ENCODE data around the gene DNAH5.
"Not testable (repeated sequence)": the region's sequence is repeated elsewhere in the genome, so short reads cannot be mapped to it uniquely, and the experiment has no call there.

DNAH5 gene

DNA sequence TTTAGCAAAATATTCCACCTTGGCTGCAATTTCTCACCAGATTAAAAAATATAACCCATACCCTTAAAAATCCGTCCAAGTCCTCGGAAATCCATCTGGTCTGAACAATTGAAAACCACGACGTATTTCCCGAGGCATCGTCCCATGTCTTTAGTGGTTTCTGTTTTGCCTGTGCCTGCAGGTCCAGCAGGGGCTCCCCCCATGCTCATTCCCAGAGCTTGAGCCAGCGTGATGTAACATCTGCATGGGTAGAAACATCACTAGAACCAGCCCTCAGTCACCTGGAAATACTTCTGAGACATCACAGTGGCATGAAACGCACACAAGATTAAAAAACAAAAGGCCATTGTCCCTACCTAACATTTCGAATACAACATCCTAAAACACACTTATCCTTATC is 114.0 kb downstream of the DNAH5 start:
- no peak for DNase-seq (ENCODE audit: low read depth)

DNA sequence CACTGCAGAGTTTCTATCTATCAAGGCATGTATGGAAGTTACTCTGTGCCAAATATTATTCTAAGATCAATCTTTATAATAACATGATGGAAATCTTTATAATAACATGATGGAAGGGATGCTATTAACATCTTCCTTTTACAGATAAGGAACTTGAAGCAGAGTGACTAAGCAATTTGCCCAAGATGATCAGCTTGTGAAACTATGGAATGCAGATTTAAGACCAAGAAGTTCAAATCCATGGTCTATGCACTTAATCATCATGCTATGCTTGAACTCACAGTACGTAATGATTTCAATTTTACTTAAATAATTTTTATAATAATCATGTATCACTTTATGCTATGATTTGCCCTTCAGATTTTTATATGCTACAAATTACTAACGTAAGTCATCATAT is 123.1 kb downstream of the DNAH5 start:
- no peak for DNase-seq (ENCODE audit: low read depth)

DNA sequence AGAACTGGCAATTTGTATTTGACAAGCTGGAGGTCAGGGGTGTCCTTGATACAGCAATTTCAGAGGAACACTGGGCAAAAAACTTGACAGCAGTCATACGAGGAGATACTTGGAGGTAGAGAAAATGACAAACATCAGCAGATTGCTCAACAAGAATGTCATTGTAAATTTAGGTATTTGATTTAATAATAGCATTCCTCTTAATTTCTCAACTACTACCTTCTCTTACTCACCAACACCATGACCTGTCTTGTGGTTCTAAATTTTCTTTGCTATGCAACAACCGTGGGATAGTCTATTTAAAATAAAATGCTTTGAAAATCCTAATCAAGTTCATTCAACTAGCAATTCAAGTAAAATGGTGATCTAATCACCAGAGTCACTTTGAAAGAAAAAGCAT is 128.4 kb downstream of the DNAH5 start:
- DNase-seq (ENCODE audit: low read depth) = no peak

DNA sequence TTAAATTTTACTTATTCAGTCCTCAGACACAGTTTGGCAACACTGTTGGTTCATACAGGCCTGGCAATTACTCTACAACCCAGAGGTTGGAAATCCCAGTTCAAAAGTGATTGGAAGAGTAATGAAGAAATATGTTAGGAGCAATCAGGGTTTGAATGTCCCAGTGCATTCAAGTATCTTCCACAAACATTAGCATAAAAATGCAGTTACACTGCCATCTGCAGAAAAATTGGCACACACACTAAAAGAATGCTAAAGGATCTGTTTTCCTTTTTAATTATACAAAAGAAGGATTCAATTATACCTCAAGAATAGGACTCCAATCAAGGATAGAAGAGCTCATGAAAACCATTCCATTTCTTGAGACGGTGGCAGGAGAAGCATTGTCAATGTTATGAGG is 130.2 kb downstream of the DNAH5 start:
- DNase-seq (ENCODE audit: low read depth) = no peak

DNA sequence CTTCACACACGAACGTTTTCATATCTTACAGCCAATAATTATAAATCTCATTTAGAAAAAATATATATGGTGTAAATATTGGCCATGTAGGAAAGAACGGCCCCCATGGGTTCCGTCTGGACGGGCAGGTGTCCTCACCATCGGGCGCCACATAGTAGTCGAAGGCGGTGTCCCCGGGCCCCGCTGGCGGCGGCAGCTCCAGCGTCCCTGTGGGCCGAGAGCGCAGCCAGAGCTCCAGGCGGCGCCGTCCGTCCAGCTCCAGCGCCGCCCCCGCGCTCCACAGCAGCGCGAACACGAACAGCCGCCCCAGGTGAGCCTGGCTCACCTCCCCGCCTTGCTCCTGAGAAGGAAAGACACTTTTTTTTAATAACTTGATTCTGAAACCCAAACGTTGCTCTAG is 134.6 kb downstream of the DNAH5 start:
- DNase-seq (ENCODE audit: low read depth) = no peak

DNA sequence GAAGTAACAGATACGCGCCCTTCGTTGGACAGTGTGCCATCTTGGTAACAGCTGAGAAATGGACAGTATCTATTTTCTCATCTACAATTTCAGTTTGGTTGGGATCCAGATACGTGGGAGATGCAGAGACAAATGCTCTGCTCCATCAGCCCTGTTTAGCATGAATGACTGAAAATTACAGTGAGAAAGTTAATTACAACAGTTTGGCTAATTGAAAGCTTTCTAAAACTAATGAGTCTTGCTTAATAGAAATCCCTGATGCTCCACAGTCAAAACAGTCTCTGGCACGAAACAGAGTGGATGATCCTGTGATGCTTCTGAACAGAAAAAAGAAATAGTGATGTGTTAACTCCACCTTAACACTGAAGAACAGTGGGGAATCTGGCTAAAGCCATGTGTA is 140.2 kb downstream of the DNAH5 start:
- DNase-seq (ENCODE audit: low read depth) = no peak

DNA sequence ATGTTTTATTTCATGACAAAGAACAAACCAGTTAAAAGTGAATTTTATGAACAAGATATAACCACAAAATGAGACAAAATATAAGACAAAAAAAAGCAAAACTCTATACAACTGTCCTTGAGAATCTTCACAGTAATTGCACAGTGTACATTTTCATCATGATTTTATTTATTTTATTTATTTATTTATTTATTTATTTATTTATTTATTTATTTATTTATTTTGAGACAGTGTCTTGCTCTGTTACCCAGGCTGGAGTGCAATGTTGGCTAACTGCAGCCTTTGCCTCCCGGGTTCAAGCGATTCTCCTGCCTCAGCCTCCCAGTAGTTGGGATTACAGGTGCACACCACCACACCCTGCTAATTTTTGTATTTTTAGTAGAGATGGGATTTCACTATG is 145.9 kb downstream of the DNAH5 start:
- DNase-seq (ENCODE audit: low read depth) = not testable (repeated sequence)

DNA sequence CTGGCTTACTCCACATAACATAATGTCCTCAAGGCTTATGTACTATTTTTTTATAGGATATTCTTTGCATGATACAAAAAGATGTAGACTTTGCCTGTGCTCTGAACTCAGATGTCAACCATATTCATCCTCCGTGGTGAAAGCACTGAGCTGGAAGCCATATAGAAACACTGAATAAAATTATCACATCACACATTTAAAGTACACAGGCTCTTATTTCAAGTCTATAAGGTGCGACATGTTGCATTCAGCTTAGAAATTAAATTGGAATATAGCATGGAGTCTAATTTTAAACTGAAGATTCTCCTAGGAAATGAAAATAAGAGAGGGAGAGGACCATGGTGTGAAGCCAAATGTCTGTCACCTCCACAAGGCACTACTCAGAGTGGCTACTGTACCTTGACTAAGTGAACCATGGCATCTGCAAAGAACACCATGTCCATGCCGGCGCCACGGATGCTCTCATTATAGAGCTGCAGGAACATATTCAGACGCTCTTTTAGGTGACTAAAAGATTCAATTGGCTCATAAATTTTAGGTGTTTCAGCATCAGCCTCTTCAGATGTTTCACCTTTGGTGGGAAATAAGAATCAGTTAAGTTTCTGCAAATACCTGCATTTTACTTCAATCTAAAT is 158.6 kb downstream of the DNAH5 start:
- DNase-seq (ENCODE audit: low read depth) = no peak

DNA sequence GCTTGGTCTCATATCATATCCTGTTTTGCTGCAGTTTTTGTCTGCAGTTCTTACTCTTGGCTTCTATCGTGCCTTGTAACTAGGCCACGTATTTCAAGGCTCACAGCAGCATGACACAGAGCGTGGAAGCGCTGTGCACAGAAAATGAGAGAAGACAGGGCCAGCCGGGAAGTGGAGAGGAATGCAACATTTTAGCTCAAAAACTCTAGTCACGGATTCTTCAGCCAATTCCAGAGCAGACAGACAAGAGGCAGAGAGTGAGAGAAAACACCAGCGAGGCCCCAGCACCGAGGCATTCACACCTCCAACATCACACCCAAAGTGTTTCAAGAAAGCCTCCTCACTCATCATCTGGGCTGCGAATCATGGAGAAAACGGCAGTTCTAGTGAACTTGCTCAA is 160.8 kb downstream of the DNAH5 start:
- DNase-seq (ENCODE audit: low read depth) = no peak

DNA sequence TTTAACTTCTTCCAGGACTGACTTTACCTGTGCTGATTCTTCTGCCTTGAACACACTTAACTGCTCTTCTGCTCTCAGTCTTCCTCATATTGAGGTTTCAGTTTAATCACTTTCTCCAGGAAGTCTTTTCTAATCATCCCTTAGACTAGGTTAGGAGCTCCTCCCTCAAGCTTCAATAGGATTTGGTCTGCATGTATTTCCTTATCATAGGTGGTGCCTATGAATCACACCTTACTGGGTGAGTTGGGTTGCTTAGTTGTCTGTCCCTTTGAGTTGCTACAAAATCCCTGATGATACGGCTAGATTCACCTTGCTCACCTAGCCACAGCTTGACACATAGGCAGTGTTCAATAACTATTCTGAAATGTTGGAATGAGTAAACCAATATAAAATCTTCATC is 164.4 kb downstream of the DNAH5 start:
- DNase-seq (ENCODE audit: low read depth) = no peak

DNA sequence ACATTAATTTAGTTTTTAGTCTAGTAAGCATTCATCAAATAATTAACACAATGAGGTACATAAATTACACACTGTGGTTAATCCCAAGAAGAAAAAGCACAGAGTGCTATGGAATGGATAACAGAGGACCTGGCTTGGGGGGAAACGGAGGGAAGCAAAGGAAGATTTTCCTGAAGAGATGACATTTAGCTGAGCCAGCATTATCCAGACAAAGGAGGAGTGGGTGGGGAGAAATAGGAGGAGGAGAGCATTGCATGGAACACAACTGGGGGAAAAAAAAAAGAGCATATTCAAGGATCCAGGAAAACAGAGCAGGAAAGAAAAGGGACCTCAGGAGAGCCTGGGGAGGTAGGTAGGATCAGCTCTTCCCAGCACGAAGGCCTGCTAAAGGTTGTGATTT is 170.8 kb downstream of the DNAH5 start:
- no peak for DNase-seq (ENCODE audit: low read depth)

DNA sequence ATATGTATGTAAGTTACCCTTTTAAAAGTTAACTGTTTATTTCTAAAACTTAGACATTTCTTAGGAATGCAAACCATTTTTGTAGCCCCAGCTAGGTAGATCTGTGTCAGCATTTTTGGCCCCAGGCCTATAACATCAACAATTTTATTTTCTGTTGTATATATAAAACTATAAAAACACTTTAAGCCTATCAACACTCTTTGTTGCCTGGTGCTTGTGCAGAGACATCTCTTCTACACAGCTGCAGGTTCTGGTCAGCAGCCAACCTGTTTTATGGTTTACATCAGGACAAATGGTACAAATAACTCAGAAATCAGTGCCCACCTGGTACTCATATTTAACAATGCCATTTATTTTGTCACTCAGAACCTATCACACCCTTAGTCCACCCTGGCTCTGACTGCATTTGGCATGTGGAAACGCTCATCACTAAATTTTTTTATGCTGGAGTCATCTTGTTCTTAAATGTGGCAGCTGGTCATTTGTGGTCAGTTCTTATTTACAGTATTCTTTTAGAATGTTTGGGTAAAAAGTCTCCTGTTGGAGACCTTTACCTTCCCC is 173.4 kb downstream of the DNAH5 start:
- no peak for DNase-seq (ENCODE audit: low read depth)

DNA sequence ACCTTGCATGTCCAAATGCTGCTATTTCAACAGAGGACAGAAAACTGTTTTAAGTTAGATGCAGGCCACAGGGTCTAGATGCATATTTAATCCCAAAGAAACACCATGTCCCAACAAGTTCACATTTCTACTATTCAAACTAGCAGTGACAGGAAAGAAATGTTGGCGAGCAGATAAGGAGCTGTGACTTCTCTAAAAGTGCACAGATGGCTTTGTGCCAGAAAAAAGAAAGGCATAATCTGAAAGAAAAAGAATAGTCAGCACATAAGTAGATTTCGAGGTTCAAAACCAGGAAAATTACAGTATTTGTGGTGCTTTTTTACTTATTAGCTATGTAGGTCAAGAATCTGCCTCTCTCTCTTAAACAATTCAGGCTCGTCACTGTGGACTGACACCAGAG is 178.3 kb downstream of the DNAH5 start:
- no peak for DNase-seq (ENCODE audit: low read depth)

DNA sequence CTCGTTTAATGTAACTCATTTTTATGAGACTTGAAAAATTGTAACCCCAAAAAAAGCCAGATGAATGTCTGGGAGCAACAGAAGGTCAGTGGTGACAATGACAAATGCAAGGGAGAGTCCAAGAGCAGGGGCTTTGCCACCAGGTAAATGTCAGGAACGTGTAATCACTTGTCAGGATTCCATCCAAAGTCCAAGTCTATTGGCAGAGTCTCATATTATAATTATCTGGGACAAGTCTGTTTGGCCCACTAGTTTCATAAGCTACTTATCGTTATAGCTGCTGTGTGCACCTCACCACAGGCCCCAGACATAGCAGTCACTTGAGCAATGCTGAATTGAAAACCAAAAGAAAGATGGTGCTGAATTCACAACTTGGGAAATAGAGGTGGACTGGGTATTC is 180.8 kb downstream of the DNAH5 start:
- no peak for DNase-seq (ENCODE audit: low read depth)

DNA sequence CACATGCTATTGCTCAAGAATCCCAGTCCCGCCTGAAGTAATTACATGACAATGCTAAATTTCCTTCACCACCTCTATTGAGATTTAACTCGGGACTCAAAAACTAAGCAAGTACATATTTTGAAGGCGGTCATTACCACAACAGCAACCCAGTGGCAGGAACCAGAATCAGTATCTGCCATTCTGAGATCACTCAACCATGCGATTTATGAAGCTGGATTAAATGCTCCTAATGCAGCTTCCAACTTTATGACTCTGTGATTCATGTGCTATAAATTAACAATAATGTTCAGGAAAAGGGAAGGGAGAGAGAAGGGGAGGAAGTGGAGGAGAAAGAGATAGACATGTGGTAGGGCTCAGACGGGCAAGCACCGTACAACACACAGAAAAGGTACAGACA is 194.7 kb downstream of the DNAH5 start:
- no peak for DNase-seq (ENCODE audit: low read depth)

DNA sequence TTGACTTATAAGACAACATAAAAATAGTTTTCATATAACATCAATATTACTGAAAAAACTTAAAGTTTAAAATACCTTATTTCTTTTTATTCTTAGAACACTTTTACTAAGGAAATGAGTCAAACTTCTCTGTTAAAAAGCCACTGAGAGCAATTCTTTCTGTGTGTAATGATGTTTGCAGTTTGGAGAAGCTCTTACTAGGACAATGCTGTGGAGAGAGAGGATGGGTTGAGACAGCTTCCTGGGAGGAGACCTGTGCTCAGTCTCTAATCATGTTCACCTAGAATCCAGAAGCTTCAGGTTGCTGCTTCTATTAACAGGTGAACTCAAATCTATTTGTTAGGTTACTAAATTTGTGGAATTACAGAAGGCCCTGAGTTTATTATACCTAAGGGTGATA is 198.5 kb downstream of the DNAH5 start:
- DNase-seq (ENCODE audit: low read depth) = no peak

DNA sequence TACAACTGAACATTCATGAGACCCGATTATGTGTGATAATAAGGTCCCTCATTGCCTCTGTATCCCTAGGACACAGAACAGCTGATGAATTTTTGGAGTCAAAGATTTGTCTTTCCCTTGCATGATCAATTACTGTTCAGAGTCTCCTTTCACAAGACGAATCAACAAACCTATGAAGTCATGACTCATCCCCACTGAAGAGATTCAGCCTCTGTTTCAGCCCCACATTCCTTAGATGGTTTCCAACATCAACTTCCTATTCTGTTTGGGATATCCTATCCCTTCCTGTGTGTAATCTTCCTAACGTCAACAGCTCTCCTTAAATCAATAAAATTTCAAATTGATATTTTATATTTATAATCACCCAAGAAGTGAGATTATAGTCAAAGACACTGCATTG is 199.0 kb downstream of the DNAH5 start:
- no peak for DNase-seq (ENCODE audit: low read depth)

DNA sequence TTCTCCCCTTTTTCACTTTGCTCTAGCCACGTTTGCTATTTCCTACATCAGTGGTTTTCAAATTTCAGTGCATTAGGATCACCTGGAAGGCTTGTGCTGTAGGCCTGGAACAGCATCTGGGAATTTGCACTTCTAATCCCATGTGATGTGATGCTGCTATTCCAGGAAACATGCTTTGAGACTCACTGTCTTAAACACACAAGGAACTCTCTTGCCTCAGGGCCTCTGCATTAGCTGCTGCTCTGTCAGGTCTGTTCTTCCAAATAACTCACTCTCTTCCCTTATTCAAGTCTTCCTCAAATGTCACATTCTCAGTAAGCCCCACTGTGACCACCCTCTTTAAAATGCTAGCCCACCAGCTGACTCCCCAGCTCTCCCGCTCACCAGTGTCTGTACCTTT is 204.0 kb downstream of the DNAH5 start:
- no peak for DNase-seq (ENCODE audit: low read depth)

DNA sequence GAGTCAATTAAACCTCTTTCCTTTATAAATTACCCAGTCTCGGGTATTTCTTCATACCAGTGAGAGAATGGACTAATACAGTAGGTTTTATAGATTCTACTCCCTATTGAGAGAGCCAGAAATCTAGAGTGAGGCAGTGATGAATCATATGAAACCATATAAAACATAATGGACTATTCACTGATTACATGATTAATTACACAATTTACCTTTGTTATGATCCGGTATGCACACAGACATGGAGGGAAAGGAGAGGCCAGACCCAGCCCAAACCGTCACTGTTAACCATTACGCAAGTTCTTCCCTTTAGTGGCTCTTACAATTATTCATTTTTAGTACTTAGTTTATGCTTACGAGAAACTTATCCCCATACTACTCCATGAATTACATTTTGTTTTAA is 205.0 kb downstream of the DNAH5 start:
- no peak for DNase-seq (ENCODE audit: low read depth)

DNA sequence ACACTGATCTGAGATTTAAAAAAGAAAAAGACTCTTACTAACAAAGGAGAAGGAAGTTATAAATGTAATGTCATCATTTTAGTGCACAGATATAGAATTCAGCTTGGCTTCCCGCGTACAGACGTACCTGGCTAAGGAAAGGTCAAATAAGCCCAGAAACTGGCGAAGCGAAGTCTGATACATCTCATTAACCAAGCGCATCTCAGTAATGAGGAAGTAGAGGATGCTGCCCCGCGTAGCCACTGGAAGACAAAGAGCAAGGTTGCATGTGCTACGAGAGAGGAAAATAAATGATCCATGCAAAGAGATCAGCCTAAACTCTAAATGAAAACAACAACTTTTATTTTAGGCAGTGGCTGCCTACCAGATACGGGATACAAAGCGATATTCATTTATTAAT is 208.8 kb downstream of the DNAH5 start:
- no peak for DNase-seq (ENCODE audit: low read depth)

DNA sequence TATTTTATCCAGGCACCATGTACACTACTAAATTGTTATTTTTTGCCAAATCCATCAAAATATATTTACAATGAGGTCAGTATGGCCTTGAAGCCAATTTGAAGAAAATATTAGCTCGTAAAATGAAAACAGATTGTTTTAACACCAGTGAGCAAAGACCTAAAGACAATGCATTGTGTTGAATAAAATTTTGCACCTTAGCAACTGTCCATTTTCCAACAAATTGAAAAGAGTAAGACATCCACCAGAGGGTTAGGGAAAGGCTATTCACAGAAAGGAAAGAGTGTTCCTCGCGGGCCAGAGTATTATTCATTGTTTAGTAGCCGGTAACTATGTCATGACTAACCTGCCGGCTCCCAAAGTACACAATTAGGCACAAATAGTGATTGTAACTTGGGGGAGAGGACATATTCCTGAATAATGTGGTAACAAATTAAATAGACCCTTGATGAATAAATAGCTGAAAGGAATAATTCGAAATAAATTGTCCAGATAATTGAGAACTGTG is 213.3 kb downstream of the DNAH5 start:
- DNase-seq (ENCODE audit: low read depth) = no peak

DNA sequence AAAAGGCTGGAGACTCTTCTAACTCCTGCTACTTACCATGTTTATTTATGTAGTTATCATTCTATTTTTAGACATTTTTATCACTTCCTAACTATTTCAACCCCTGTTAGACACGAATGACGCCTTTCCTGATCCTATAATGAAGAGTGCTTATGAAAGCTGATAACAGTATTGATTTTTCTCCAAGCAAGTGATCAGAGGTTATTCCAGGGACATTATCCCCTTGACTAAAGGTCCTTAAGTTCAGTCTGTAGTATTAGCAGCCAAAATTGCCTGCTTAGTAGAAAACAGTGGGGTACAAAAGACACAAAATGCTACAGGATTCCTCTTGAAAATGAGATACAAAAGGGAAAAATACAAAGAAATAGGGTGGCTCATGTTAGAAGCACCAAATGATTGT is 235.6 kb downstream of the DNAH5 start:
- no peak for DNase-seq (ENCODE audit: low read depth)

DNA sequence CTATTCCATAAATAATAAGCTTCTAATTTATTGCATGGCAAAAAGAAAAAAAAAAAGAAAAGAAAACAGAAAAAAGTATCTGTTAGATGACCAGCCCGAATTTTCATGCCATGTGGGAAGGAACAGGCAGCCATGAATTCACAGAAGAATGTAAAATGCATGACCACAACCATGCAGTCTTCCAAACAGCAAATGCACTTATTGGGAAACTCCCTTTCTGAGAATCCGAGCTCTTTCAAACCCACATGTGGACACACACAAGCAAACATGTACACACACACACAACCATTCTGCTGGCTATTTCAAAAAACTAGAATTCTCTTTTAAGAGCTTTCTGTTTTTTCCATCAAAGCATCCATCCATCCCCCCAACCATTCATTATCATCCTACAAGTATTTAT is 236.1 kb downstream of the DNAH5 start:
- DNase-seq (ENCODE audit: low read depth) = no peak

DNA sequence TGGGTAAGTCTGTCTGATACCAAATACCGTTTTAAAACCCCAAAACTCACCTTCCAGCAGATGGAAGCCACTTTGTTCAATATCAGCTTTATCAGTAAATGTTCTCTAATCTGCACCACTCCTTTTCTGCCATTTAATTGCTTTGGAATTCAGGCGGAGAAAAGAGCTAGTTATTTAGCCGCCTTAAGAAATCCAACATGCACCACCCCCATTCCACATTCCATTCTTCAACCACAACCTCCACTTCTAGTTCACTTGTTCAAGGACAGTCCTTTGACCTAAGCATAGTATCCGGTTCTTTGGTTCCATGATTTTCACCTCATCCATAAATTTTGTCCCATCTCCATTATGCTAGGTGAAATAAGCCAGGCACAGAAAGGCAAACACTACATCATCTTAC is 240.1 kb downstream of the DNAH5 start:
- DNase-seq (ENCODE audit: low read depth) = no peak

Data from stimulated activated CD8-positive, alpha-beta memory T cell treated with anti-CD3 and anti-CD28 coated beads, Interleukin-15, amount 100 ng/mL, for 24 hours (primary cell).